ENCODE data around the gene CERK. TPM values are rescaled to one million over a fixed set of nuclear protein-coding genes. Genes with fewer than 3 reads are reported as not detected.

Gene CERK
- total and polyA plus RNA-seq, 7 donors: 13.0 to 38.1 (median 26.9) TPM

- 31 to 58% (median 38%) methylated on average over 13 to 14 of the region's 14 CpGs for WGBS, 3 donors
- H3K9me3 ChIP-seq: no peaks in the 10 kb centered on the region
- no peaks in the 10 kb centered on the region for H3K27me3 ChIP-seq (ENCODE audit: insufficient read depth in 3 of 3, low read length in 2 of 3)
- DNase-seq: peak in 1 of 2 donors; percentile 79
- peak; percentile 45 to 75 (median 72) for ATAC-seq
- peak overlapping the region; percentile 60 for H3K27ac ChIP-seq
- TF ChIP-seq CTCF (IDR thresholded peaks at IDR 0.05): no peak
- H3K36me3 ChIP-seq (ENCODE audit: insufficient read depth in 1 of 2, low read depth in 1 of 2): peaks cover 0 to 41% of the 10 kb centered on the region in 2 donors
- peaks cover 11% of the 10 kb centered on the region for H3K4me1 ChIP-seq
- intact Hi-C loops (cut with DNase I): loop anchor here in 1 of 2 donors (5.0 kb wide), 1 partner anchor 115 kb away; no protein-coding TSS in a partner anchor
- H3K4me3 ChIP-seq: no peak overlapping the region
These were observed 61.2 kb downstream of the CERK start for GRCh38 chr22:46676881-46677280.

GRCh38 chr22:46676479-46676878 lies 61.6 kb downstream of the CERK start:
- intact Hi-C loops (cut with DNase I): loop anchor here in 1 of 2 donors (5.0 kb wide), 1 partner anchor 114 kb away; no protein-coding TSS in a partner anchor
- ATAC-seq (peak; percentile 2 to 16 (median 11)), DNase-seq (no peak)
- Histone ChIP-seq H3K27ac (peak overlapping the region; percentile 60), H3K36me3 (ENCODE audit: insufficient read depth in 1 of 2, low read depth in 1 of 2) (peaks cover 0 to 42% of the 10 kb centered on the region in 2 donors), H3K4me3 (no peak overlapping the region), H3K9me3 (no peaks in the 10 kb centered on the region), H3K27me3 (ENCODE audit: insufficient read depth in 3 of 3, low read length in 2 of 3) (no peaks in the 10 kb centered on the region), H3K4me1 (peaks cover 11% of the 10 kb centered on the region)
- 77 to 84% (median 82%) methylated on average over 15 of the region's 15 CpGs for WGBS, 3 donors
- TF ChIP-seq CTCF (IDR thresholded peaks at IDR 0.05): no peak

- Histone ChIP-seq H3K4me1 (peaks cover 11% of the 10 kb centered on the region), H3K36me3 (ENCODE audit: insufficient read depth in 1 of 2, low read depth in 1 of 2) (peaks cover 0 to 42% of the 10 kb centered on the region in 2 donors), H3K27me3 (ENCODE audit: insufficient read depth in 3 of 3, low read length in 2 of 3) (no peaks in the 10 kb centered on the region), H3K27ac (peak overlapping the region; percentile 60), H3K9me3 (no peaks in the 10 kb centered on the region), H3K4me3 (no peak overlapping the region)
- intact Hi-C loops (cut with DNase I): loop anchor here in 1 of 2 donors (5.0 kb wide), 1 partner anchor 114 kb away; no protein-coding TSS in a partner anchor
- ATAC-seq: no peak
- no peak for TF ChIP-seq CTCF (IDR thresholded peaks at IDR 0.05)
- 85 to 92% (median 89%) methylated on average over 16 of the region's 16 CpGs for WGBS, 3 donors
- no peak for DNase-seq
These were observed 62.1 kb downstream of the CERK start for GRCh38 chr22:46675938-46676337.

- ATAC-seq (no peak), DNase-seq (no peak)
- 93 to 98% (median 93%) methylated on average over 11 to 13 of the region's 13 CpGs for WGBS, 3 donors
- Histone ChIP-seq H3K36me3 (ENCODE audit: insufficient read depth in 1 of 2, low read depth in 1 of 2) (peaks cover 0 to 42% of the 10 kb centered on the region in 2 donors), H3K27ac (no peak overlapping the region), H3K4me3 (no peak overlapping the region), H3K4me1 (peaks cover 11% of the 10 kb centered on the region), H3K27me3 (ENCODE audit: insufficient read depth in 3 of 3, low read length in 2 of 3) (no peaks in the 10 kb centered on the region), H3K9me3 (no peaks in the 10 kb centered on the region)
- intact Hi-C loops (cut with DNase I): loop anchor here in 1 of 2 donors (5.0 kb wide), 1 partner anchor 113 kb away; no protein-coding TSS in a partner anchor
- no peak for TF ChIP-seq CTCF (IDR thresholded peaks at IDR 0.05)
These were observed 62.6 kb downstream of the CERK start for GRCh38 chr22:46675479-46675878.

- TF ChIP-seq CTCF (IDR thresholded peaks at IDR 0.05): no peak
- ATAC-seq: no peak
- DNase-seq: no peak
- WGBS, 3 donors: 77 to 81% (median 78%) methylated on average over 11 of the region's 11 CpGs
- intact Hi-C loops (cut with DNase I): loop anchor here in 1 of 2 donors (5.0 kb wide), 1 partner anchor 113 kb away; no protein-coding TSS in a partner anchor
- peak overlapping the region; percentile 44 for H3K4me3 ChIP-seq
- H3K36me3 ChIP-seq (ENCODE audit: insufficient read depth in 1 of 2, low read depth in 1 of 2): peaks cover 0 to 42% of the 10 kb centered on the region in 2 donors
- no peaks in the 10 kb centered on the region for H3K27me3 ChIP-seq (ENCODE audit: insufficient read depth in 3 of 3, low read length in 2 of 3)
- H3K27ac ChIP-seq: peak overlapping the region; percentile 50
- peaks cover 11% of the 10 kb centered on the region for H3K4me1 ChIP-seq
- H3K9me3 ChIP-seq: no peaks in the 10 kb centered on the region
These were observed 63.1 kb downstream of the CERK start for GRCh38 chr22:46674906-46675305.

Measured in psoas muscle (tissue), 8 donors.